A549 (cell line): ENCODE measurements around the gene GAA.

Experiments
- CBX2 ChIP-seq: fragments of 200-600 bp; sonication (generic); IDR thresholded peaks from 2 replicates; pipeline ENCODE4 v1.6.1; 2016; ENCODE audit warnings: low read depth, mild to moderate bottlenecking, borderline replicate concordance
- FOSB ChIP-seq: fragments of 250-450 bp; sonication (Bioruptor Pico); IDR thresholded peaks from 2 replicates; pipeline ENCODE4 v1.5.0; 2020; ENCODE audit warnings: mild to moderate bottlenecking, moderate library complexity
- JUN ChIP-seq, 2 experiments: fragments of >200 bp; sonication (Bioruptor Twin); formaldehyde crosslinking; IDR thresholded peaks; 2 replicates in 1 of 2; 3 replicates in 1 of 2; pipeline ENCODE4 v1.6.1; 2016 to 2017
- MYC ChIP-seq: IDR thresholded peaks from 2 replicates; pipeline ENCODE4 v1.6.1; 2012; ENCODE audit warnings: mild to moderate bottlenecking, inconsistent platforms, low read length, improper control_type of control experiment, borderline replicate concordance
- POLR2A ChIP-seq: IDR thresholded peaks from 2 replicates; pipeline ENCODE4 v1.6.1; 2012; ENCODE audit warnings: mild to moderate bottlenecking, low read length
- RFX5 ChIP-seq: fragments of 450-650 bp; IDR thresholded peaks from 2 replicates; pipeline ENCODE4 v1.7.1; 2014; ENCODE audit warnings: antibody characterized with exemption, mild to moderate bottlenecking, moderate library complexity

- TF ChIP-seq JUN (IDR thresholded peaks at IDR 0.05) (no peak), POLR2A (no peak), CBX2 (no peak), RFX5 (no peak), MYC (no peak), FOSB (CRISPR knock-in tag) (no peak)
Observed at GRCh38 chr17:80080081-80080480, 21.3 kb upstream of the GAA start.
